GM12878 (cell line): ENCODE data around the gene DLX3. TPM values are rescaled to one million over a fixed set of nuclear protein-coding genes. Genes with fewer than 3 reads are reported as not detected.

Experiments
- ATAC-seq: fragments of 200-7000 bp; cut with Tn5 transposase; 3 replicates; pipeline ENCODE4 v1.9.1; 2020; ENCODE audit warnings: mild to moderate bottlenecking, moderate library complexity
- BruUV-seq: library from RNA; stranded (reverse); fragments of 400-500 nt; replicated peaks from 2 replicates; lab custom pipeline; 2021; lab: Mats Ljungman, UMichigan
- CTCF ChIA-PET: fragments of 300-600 bp; sonication (Branson Sonifier 250); formaldehyde crosslinking; extraction: SDS; loops from one replicate; lab custom pipeline; 2021; ENCODE audit warnings: inconsistent platforms; lab: Yijun Ruan, JAX
- POLR2A ChIA-PET: fragments of 350-600 bp; formaldehyde crosslinking; extraction: SDS; loops from one replicate; lab custom pipeline; 2021; ENCODE audit warnings: inconsistent platforms; lab: Charles Lee
- RAD21 ChIA-PET: fragments of 300-600 bp; sonication (Branson Sonifier 250); formaldehyde crosslinking; loops from one replicate; lab custom pipeline; 2023; ENCODE audit warnings: antibody characterized with exemption; ENCODE audit not compliant: unreplicated experiment; lab: Charles Lee
- SMC1A ChIA-PET: fragments of 300-600 bp; sonication (Branson Sonifier 250); formaldehyde crosslinking; loops from one replicate; lab custom pipeline; 2023; ENCODE audit not compliant: unreplicated experiment, uncharacterized antibody; lab: Charles Lee
- DNase-seq: peaks from one replicate; pipeline ENCODE4 v3.0.0-alpha.2; 2011; ENCODE audit warnings: low read depth, low spot score
- FAIRE-seq: peaks from 3 replicates; lab custom pipeline; 2011; peaks lifted over from hg19 to GRCh38; lab: Jason Lieb, UNC
- H2AFZ ChIP-seq: 2 replicates; pipeline ENCODE4 v1.6.0; 2011; ENCODE audit warnings: low read depth, low read length, control low read depth; ENCODE audit not compliant: control insufficient read depth
- H3K27ac ChIP-seq: 2 replicates; pipeline ENCODE4 v1.5.1; 2011; ENCODE audit warnings: control low read depth; ENCODE audit not compliant: control insufficient read depth, insufficient read depth
- H3K27me3 ChIP-seq, 2 experiments: replicated peaks in 1 of 2; 2 replicates each; pipeline versions ENCODE4 v1.6.0 to v1.6.1; 2011; ENCODE audit warnings: low read length in 1 of 2; ENCODE audit not compliant: control insufficient read depth in 2 of 2, insufficient read depth in 2 of 2
- H3K36me3 ChIP-seq, 2 experiments: 2 replicates each; pipeline ENCODE4 v1.5.1; 2011; ENCODE audit warnings: low read length in 1 of 2; ENCODE audit not compliant: control insufficient read depth in 2 of 2, insufficient read depth in 2 of 2
- H3K4me1 ChIP-seq: 2 replicates; pipeline ENCODE4 v1.6.1; 2011; ENCODE audit warnings: mild to moderate bottlenecking, low read length, moderate library complexity, mixed read lengths; ENCODE audit not compliant: control insufficient read depth, insufficient read depth
- H3K4me2 ChIP-seq: 2 replicates; pipeline ENCODE4 v1.6.0; 2011; ENCODE audit warnings: control low read depth; ENCODE audit not compliant: control insufficient read depth, insufficient read depth
- H3K4me3 ChIP-seq: fragments of 200-600 bp; sonication (generic); 2 replicates; pipeline ENCODE4 v1.5.1; 2016
- H3K79me2 ChIP-seq: 2 replicates; pipeline ENCODE4 v1.6.0; 2011; ENCODE audit warnings: low read length; ENCODE audit not compliant: control insufficient read depth, insufficient read depth
- H3K9ac ChIP-seq: 2 replicates; pipeline ENCODE4 v1.8.0; 2011; ENCODE audit warnings: low read length, control low read depth, mixed read lengths; ENCODE audit not compliant: control insufficient read depth, insufficient read depth
- H3K9me3 ChIP-seq: replicated peaks from 3 replicates; pipeline ENCODE4 v1.5.1; 2011; ENCODE audit warnings: mild to moderate bottlenecking, low read length; ENCODE audit not compliant: control insufficient read depth, insufficient read depth
- H4K20me1 ChIP-seq: 2 replicates; pipeline ENCODE4 v1.6.0; 2011; ENCODE audit not compliant: control insufficient read depth, insufficient read depth
- BACH1 ChIP-seq: fragments of 450-650 bp; IDR thresholded peaks from 2 replicates; pipeline ENCODE4 v1.6.1; 2017; ENCODE audit warnings: mild to moderate bottlenecking, borderline replicate concordance
- BCL11A ChIP-seq: IDR thresholded peaks from 2 replicates; pipeline ENCODE4 v1.6.1; 2011; ENCODE audit warnings: low read depth, low read length
- CEBPB ChIP-seq, 2 experiments: fragments of 150-350 bp in 1 of 2; IDR thresholded peaks; 2 replicates each; pipeline ENCODE4 v1.6.1; 2012 to 2014; ENCODE audit warnings: low read depth in 2 of 2, low read length in 2 of 2, borderline replicate concordance in 1 of 2, inconsistent platforms in 1 of 2
- CHD1 ChIP-seq: IDR thresholded peaks from 2 replicates; pipeline ENCODE4 v1.6.1; 2012; ENCODE audit warnings: low read depth, low read length, improper control_type of control experiment
- FOXM1 ChIP-seq: IDR thresholded peaks from 2 replicates; pipeline ENCODE4 v1.6.1; 2012; ENCODE audit warnings: low read depth, mild to moderate bottlenecking, inconsistent platforms, low read length, moderate library complexity
- MEF2A ChIP-seq: IDR thresholded peaks from 2 replicates; pipeline ENCODE4 v1.6.1; 2011; ENCODE audit warnings: low read depth, mild to moderate bottlenecking, low read length, moderate library complexity; ENCODE audit not compliant: insufficient read depth
- RAD21 ChIP-seq: IDR thresholded peaks from 2 replicates; pipeline ENCODE4 v1.6.1; 2011; ENCODE audit warnings: mild to moderate bottlenecking, low read depth, low read length, moderate library complexity; ENCODE audit not compliant: insufficient read depth
- SP1 ChIP-seq: IDR thresholded peaks from one replicate; pipeline ENCODE4 v1.6.1; 2011; ENCODE audit warnings: low read depth, low read length
- STAT3 ChIP-seq: IDR thresholded peaks from 2 replicates; pipeline ENCODE4 v1.6.1; 2011; ENCODE audit warnings: low read depth, low read length, improper control_type of control experiment
- TBL1XR1 ChIP-seq: IDR thresholded peaks from 2 replicates; pipeline ENCODE4 v1.6.1; 2012; ENCODE audit warnings: low read depth, low read length, improper control_type of control experiment
- WRNIP1 ChIP-seq: IDR thresholded peaks from 2 replicates; pipeline ENCODE4 v1.6.1; 2011; ENCODE audit warnings: low read depth, low read length, improper control_type of control experiment, borderline replicate concordance
- ZNF207 ChIP-seq: fragments of 450-650 bp; IDR thresholded peaks from 2 replicates; pipeline ENCODE4 v1.6.1; 2014; ENCODE audit warnings: antibody characterized with exemption, mild to moderate bottlenecking, borderline replicate concordance
- ZNF24 ChIP-seq: fragments of 450-650 bp; IDR thresholded peaks from 2 replicates; pipeline ENCODE4 v1.6.1; 2017; ENCODE audit warnings: antibody characterized with exemption, mild to moderate bottlenecking
- ZNF274 ChIP-seq: IDR thresholded peaks from one replicate; pipeline ENCODE4 v1.8.0; 2011; ENCODE audit not compliant: insufficient read length, insufficient read depth
- whole genome bisulfite sequencing: methylation state at CpG from one replicate; pipeline ENCODE4 v1.1.6; 2016; ENCODE audit warnings: low lambda C conversion rate; ENCODE audit not compliant: insufficient replicate concordance, insufficient coverage; ENCODE audit errors: missing lambda C conversion rate; 5-methylcytosine and 5-hydroxymethylcytosine counted together
- in situ Hi-C: fragments of 300-500 bp; cut with MboI; formaldehyde crosslinking; loops from 9 replicates; pipeline ENCODE4 v1.14.3; 2018; ENCODE audit warnings: mixed read lengths
- intact Hi-C: fragments of 100-400 bp; cut with micrococcal nuclease; formaldehyde crosslinking; loops from one replicate; pipeline ENCODE4 v1.14.2; 2022; ENCODE audit not compliant: unreplicated experiment
- polyA plus RNA-seq, 11 experiments: library from polyadenylated mRNA; depleted of rRNA in 4 of 11; unstranded in 6 of 11; stranded (reverse) in 5 of 11; fragments of >200 nt; fragmentation: Nextera tagmentation in 4 of 11; fragmentation: Illumina TruSeq in 1 of 11; extraction: Ambion mirVana in 4 of 11; extraction: Trizol in 1 of 11; gene quantifications; 1 replicate in 1 of 11; 2 replicates in 10 of 11; pipeline versions ENCODE4 v1.2.1 to v1.2.3, GENCODE V29; 2011 to 2016; ENCODE audit warnings: inconsistent platforms in 2 of 11, missing spikeins in 2 of 11, low read depth in 1 of 11
- total RNA-seq, 4 experiments: library from RNA; depleted of rRNA in 3 of 4; stranded (reverse); fragments of >200 nt in 3 of 4; fragmentation: Illumina TruSeq in 1 of 4; extraction: Trizol in 1 of 4; gene quantifications; 2 replicates each; pipeline versions ENCODE4 v1.2.1 to v1.2.3, GENCODE V29; 2013 to 2021
- TF ChIP-seq, protein P1 (sequence below): fragments of 450-650 bp; IDR thresholded peaks from 2 replicates; pipeline ENCODE4 v1.6.1; 2018; ENCODE audit warnings: borderline replicate concordance, mild to moderate bottlenecking; ENCODE audit not compliant: partially characterized antibody
- TF ChIP-seq, protein P2 (sequence below): fragments of 450-650 bp; IDR thresholded peaks from 2 replicates; pipeline ENCODE4 v1.6.1; 2016; ENCODE audit warnings: mild to moderate bottlenecking, moderate library complexity, borderline replicate concordance

DLX3 gene
- total and polyA plus RNA-seq, 10 of the 15 experiments (the other 5 are each of a cell fraction or from before 2014, with no cell fraction given), result not detected

DNA sequence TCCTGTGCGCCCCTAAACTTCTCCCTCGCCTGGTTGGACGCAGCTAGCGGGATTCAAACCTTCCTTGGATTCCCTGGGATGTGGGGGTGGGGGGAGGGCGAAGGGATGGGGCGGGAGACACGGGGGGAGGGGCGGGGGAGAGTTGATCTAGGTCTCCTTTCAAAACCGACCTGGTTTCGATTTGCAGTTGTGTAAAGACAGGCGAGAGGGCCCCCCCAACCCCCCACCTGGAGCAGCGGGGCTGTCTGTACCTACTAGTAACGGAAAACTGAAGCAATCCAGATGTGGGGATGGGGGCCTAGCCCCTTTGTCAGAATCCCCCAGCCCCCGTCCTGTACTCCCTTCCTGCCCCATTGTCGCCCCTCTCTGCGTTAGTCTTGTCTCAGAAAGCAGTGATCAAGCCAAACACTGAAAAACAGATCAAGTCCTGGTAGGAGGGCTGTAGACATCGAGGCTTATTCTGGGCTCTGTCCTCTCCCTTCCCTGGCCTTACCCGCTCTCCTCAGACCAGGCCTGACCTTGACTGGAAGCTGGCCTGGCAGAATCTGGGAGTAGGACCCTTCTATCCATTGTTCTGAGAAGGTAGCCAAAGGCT is 25.1 kb downstream of the DLX3 start:
- Histone ChIP-seq H3K27ac (no peak overlapping the region), H3K9ac (no peak overlapping the region), H2AFZ (no peak overlapping the region), H3K27me3 (peaks cover 29 to 40% of the 10 kb centered on the region in 2 experiments), H3K9me3 (no peaks in the 10 kb centered on the region), H4K20me1 (no peaks in the 10 kb centered on the region), H3K4me3 (no peak overlapping the region), H3K4me1 (no peaks in the 10 kb centered on the region; the same call in 1 of the 2 replicates), H3K36me3 (no peaks in the 10 kb centered on the region), H3K4me2 (no peak overlapping the region), H3K79me2 (no peaks in the 10 kb centered on the region)
- RAD21 ChIA-PET, result no interaction called here
- DNase-seq, result no peak
- POLR2A ChIA-PET, result interaction anchor here (0.6 kb wide), 1 partner anchor 1308 kb away, joined by 3 read pairs; no protein-coding TSS in a partner anchor
- TF ChIP-seq CHD1 (no peak), CEBPB (IDR thresholded peaks at IDR 0.05; ENCODE audit: borderline replicate concordance in 1 of 2, low read depth in 2 of 2, low read length in 2 of 2) (no peak), RAD21 (no peak), TBL1XR1 (no peak), ZNF207 (no peak), WRNIP1 (no peak), SP1 (no peak), BCL11A (no peak), BACH1 (no peak), ZNF24 (no peak), STAT3 (no peak), MEF2A (no peak), ZNF274 (no peak), FOXM1 (no peak)
- TF ChIP-seq, protein P1, sequence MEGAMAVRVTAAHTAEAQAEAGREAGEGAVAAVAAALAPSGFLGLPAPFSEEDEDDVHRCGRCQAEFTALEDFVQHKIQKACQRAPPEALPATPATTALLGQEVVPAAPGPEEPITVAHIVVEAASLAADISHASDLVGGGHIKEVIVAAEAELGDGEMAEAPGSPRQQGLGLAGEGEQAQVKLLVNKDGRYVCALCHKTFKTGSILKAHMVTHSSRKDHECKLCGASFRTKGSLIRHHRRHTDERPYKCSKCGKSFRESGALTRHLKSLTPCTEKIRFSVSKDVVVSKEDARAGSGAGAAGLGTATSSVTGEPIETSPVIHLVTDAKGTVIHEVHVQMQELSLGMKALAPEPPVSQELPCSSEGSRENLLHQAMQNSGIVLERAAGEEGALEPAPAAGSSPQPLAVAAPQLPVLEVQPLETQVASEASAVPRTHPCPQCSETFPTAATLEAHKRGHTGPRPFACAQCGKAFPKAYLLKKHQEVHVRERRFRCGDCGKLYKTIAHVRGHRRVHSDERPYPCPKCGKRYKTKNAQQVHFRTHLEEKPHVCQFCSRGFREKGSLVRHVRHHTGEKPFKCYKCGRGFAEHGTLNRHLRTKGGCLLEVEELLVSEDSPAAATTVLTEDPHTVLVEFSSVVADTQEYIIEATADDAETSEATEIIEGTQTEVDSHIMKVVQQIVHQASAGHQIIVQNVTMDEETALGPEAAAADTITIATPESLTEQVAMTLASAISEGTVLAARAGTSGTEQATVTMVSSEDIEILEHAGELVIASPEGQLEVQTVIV, result no peak
- TF ChIP-seq, protein P2, sequence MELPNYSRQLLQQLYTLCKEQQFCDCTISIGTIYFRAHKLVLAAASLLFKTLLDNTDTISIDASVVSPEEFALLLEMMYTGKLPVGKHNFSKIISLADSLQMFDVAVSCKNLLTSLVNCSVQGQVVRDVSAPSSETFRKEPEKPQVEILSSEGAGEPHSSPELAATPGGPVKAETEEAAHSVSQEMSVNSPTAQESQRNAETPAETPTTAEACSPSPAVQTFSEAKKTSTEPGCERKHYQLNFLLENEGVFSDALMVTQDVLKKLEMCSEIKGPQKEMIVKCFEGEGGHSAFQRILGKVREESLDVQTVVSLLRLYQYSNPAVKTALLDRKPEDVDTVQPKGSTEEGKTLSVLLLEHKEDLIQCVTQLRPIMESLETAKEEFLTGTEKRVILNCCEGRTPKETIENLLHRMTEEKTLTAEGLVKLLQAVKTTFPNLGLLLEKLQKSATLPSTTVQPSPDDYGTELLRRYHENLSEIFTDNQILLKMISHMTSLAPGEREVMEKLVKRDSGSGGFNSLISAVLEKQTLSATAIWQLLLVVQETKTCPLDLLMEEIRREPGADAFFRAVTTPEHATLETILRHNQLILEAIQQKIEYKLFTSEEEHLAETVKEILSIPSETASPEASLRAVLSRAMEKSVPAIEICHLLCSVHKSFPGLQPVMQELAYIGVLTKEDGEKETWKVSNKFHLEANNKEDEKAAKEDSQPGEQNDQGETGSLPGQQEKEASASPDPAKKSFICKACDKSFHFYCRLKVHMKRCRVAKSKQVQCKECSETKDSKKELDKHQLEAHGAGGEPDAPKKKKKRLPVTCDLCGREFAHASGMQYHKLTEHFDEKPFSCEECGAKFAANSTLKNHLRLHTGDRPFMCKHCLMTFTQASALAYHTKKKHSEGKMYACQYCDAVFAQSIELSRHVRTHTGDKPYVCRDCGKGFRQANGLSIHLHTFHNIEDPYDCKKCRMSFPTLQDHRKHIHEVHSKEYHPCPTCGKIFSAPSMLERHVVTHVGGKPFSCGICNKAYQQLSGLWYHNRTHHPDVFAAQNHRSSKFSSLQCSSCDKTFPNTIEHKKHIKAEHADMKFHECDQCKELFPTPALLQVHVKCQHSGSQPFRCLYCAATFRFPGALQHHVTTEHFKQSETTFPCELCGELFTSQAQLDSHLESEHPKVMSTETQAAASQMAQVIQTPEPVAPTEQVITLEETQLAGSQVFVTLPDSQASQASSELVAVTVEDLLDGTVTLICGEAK, result no peak
- in situ Hi-C loops, result no loop called here
- SMC1A ChIA-PET, result no interaction called here
- no TSS peak for BruUV-seq
- ATAC-seq, result no peak
- 0% methylated on average over 14 of the region's 18 CpGs for WGBS
- CTCF ChIA-PET, result interaction anchor here (0.9 kb wide), 1 partner anchor 17 kb away, joined by 4 read pairs; no protein-coding TSS in a partner anchor
- intact Hi-C loops, result no loop called here
- FAIRE-seq, result no peak
